Upper lobe of left lung (tissue), 4 donors: ENCODE results near the gene SETD5.

Experiments used
- EP300 ChIP-seq, 4 donors: sonication (generic); formaldehyde crosslinking; IDR thresholded peaks; one replicate each; pipeline ENCODE4 v1.5.1; 2017; ENCODE audit warnings: antibody characterized with exemption in 4 of 4, control low read depth in 2 of 4
- POLR2A ChIP-seq, 4 donors: fragments of 450-650 bp; IDR thresholded peaks; one replicate each; pipeline ENCODE4 v1.5.1; 2016 to 2017; ENCODE audit warnings: antibody characterized with exemption in 4 of 4, mild to moderate bottlenecking in 2 of 4
- POLR2AphosphoS5 ChIP-seq, 2 donors: sonication (generic); formaldehyde crosslinking; IDR thresholded peaks; one replicate each; pipeline ENCODE4 v1.5.1; 2017; ENCODE audit warnings: antibody characterized with exemption in 2 of 2
- TF ChIP-seq, protein P1 (sequence below), 6 experiments: fragments of 450-650 bp in 4 of 6; fragments of 200-600 bp in 2 of 6; sonication (generic) in 2 of 6; IDR thresholded peaks; one replicate each; pipeline ENCODE4 v1.5.1; 2016 to 2019; ENCODE audit warnings: antibody characterized with exemption in 6 of 6

DNA sequence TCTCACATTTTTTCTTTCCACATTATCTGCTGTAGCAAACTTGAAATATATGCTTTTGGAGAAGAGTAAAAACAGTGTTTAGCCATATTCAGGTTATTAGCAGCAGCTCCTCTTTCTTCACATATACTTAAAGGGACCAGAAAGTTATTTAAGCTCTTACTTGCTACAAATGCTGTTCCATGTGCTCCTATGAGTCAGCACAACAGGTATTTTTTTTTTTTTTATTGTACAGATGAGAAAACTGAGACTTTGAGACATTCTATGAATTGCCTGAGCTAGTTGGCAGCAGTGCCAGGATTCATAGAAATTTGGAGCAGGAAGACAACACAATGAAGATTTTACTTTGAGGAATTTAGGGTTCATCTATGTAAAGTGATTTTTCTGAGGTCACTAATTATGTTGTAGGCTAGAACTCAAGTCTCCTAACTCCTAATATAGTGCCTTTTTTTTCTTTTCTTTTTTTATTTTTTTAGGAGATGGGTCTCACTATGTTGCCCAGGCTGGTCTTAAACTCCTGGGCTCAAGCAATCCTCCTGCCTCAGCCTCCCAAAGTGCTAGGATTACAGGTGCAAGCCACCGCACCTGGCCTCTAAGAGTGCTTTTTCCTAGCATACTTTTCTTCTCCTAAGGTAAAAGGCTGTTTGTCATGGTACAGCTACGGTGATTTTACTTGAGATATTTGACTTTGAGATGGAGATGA is 23.6 kb downstream of the SETD5 start:
- TF ChIP-seq POLR2AphosphoS5 (IDR thresholded peaks at IDR 0.05) (no peak), POLR2A (IDR thresholded peaks at IDR 0.05) (no peak), EP300 (IDR thresholded peaks at IDR 0.05) (no peak)
- TF ChIP-seq, protein P1, sequence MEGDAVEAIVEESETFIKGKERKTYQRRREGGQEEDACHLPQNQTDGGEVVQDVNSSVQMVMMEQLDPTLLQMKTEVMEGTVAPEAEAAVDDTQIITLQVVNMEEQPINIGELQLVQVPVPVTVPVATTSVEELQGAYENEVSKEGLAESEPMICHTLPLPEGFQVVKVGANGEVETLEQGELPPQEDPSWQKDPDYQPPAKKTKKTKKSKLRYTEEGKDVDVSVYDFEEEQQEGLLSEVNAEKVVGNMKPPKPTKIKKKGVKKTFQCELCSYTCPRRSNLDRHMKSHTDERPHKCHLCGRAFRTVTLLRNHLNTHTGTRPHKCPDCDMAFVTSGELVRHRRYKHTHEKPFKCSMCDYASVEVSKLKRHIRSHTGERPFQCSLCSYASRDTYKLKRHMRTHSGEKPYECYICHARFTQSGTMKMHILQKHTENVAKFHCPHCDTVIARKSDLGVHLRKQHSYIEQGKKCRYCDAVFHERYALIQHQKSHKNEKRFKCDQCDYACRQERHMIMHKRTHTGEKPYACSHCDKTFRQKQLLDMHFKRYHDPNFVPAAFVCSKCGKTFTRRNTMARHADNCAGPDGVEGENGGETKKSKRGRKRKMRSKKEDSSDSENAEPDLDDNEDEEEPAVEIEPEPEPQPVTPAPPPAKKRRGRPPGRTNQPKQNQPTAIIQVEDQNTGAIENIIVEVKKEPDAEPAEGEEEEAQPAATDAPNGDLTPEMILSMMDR (IDR thresholded peaks at IDR 0.05) = no peak
